Activated gamma-delta T cell treated with Interleukin-2 at 50 U/mL for 16 hours (primary cell): ENCODE results near the gene CPSF3.

Experiments used
- DNase-seq: peaks from one replicate; pipeline ENCODE4 v3.0.0-alpha.2; 2020

Gene CPSF3

DNA sequence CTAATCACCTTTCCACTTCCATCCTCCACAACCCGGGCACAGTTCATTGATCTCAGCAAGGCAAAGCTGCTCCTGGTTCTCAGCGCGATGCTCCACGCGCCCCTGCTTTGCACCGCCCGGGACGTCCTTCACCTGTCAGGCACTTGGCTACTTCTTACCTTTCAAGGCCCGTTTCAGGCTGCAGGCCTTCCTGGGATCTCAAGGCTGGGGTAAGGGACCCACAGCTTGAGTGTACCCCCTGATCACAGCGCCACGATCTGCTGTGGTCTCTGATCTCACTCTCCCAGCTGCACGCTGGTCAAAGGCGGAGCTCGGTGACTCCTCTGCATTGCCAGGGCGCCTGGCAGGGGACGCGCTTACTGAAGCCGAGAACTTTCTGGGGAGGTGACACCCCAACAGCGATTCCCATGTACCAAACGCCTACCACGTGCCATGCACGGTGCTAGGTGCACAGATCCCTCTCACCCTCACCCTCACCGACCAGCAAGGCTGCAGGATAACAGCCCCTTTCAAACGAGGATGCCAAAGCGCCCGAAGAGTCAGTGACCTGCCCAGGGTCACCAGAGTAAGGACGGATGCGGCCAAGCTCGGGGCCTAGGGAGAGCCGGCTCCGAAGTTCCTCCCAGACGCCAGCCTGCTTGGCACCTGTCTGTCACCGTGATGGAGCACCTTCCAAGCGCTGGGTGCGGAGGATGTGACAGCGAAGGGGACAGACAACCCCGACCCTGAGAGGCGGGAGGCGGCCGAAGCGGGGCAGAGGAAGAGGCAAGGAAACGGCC is 944 bp upstream of the CPSF3 start:
- DNase-seq, result peak; percentile 38

- peak; percentile 15 for DNase-seq
Measured at GRCh38 chr2:9423922-9424272, 443 bp downstream of the CPSF3 start.

- no peak for DNase-seq
Measured at GRCh38 chr2:9424447-9425164, 1.2 kb downstream of the CPSF3 start.

DNA sequence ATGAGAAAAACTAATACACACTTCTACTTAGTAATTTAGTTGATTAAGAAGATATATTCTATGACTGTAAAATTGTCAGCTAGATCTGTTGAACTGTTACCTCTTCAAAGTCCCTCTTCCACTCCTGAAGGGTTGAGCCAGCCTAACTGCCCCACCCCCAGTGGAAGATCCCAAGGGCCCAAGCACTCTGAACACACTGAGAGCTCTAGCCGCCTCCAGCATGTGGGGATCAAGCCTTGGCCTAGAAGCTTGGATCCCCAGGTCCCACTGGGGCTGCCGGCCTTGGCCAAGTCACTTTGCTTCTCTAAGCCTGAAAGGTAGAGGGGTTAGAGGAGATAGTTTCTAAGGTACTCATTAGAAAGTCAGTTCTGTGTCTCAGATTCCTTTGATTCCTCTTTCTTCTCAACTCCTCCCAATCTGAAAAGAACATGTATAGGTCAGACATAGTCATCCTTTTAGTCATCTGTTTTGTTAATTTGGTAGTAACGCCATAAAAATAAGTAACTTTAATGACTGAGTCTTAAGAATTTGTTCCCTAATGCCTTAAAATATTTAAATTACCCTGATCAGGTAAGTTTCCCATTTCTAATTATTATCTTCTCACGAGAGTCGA is 5.6 kb downstream of the CPSF3 start:
- no peak for DNase-seq

DNA sequence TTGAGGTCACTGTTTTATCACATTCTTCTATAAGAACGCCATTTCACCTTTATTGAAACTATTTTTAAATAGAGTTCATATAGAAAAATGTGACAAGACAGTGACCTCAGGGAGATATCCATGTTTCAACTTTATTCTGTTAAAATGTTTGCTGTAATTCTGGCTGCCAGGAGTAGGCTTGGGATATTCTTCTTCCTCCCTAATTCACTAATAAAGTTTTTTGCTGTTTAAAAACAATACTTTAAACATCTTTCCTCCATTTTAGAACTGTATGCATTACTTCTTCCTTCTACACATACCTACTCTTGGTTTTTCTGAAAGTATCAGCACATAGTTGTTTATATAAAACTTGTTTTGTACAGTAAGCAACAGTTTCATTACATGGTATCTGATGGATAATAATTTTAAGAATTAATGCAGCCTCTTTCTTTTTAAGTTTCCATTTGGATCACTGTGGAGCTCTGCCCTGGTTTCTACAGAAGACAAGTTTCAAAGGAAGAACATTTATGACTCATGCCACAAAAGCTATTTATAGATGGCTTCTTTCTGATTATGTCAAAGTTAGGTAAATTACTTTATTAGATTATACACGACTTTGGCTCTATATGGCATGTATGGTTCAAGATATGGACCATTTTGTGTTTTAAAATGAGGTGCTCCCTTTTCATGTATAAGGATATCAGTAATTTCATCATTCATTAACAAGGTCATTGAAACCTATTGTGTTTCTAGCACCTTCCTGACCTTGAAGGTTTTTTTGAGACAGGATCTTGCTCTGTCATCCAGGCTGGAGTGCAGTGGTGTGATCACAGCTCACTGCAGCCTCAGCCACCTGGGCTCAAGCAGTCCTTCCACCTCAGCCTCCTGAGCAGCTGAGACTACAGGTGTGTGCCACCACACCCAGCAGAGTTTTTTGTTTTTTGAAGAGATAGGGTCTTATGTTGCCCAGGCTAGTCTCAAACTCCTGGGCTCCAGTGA is 7.2 kb downstream of the CPSF3 start:
- no peak for DNase-seq

GRCh38 chr2:9434489-9434888 is 11.0 kb downstream of the CPSF3 start:
- DNase-seq, result no peak

DNA sequence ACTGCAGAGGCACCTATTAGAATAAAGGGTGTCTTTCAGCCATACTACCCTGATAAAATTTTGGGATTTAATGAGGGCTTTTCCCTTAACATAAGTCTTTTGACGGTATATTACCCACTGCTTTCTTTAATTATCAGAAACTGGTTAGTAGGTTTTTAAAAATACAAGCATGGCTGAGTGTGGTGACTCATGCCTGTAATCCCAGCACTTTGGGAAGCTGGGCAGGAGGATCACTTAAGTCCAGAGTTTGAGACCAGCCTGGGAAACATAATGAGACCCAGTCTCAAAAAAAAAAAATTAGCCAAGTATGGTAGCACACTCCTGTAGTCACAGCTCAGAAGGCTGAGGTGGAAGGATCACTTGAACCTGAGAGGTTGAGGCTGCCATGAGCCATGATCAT is 16.1 kb downstream of the CPSF3 start:
- DNase-seq, result no peak

DNA sequence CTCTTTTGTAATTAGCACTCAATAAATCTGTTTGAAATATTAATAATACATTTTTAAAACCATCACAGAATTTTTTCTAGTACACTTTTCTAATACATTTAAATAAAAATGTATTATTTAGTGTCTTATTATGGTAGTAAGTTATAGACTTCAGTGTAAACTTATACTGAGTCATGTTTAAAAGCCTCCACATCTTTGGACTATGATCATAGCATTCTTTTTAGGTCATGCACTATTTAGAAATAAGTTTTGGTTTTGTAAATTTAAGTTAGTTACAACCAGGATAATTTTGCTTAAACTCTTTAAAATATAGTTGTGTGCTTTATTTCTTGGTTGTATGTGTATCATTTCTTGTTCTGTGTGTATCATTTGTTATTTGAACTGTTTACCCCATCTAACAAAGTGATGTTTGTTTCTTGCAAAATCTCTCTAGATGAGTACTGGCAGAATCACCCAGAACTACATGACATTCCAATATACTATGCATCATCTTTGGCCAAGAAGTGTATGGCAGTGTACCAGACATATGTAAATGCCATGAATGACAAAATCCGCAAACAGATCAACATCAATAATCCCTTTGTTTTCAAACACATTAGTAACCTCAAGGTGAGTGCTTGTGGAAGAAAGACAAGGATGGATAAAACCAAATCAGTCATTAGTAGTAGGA is 16.7 kb downstream of the CPSF3 start:
- no peak for DNase-seq

DNA sequence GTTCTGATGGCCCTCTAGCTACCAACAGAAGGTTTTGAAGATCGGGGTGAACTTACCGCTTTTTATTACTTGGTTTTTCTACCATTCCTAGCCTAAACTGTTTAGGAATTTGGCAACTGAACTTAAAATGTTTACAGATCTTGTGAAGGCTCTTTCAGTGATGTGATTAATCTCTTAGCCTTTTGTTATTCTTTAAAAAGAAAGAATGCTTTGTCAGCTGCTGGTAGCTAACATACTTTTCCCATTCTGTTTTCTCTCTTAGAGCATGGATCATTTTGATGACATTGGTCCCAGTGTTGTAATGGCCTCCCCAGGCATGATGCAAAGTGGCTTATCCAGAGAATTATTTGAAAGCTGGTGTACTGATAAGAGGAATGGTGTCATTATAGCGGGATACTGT is 18.1 kb downstream of the CPSF3 start:
- no peak for DNase-seq

- no peak for DNase-seq
Measured at GRCh38 chr2:9443526-9443925, 20.1 kb downstream of the CPSF3 start.

DNA sequence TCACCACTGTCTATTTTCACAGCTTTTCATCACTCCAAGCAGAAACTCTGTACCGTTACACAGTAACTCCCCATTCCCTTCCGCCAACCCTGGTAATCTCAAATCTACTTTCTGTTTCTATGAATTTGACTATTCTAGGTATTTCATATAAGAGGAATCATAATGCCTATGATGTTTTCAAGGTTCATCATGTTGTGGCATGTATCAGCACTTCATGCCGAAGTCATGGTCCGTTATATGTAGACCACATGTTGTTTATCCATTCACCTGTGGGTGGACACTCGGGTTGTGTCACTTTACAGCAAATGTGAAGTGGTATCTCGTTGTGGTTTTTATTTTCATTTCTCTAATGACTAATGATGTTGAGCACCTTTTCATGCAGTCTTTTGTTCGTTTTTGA is 21.6 kb downstream of the CPSF3 start:
- no peak for DNase-seq

- DNase-seq, result no peak
Measured at GRCh38 chr2:9451231-9451630, 27.8 kb downstream of the CPSF3 start.

GRCh38 chr2:9460441-9461017 is 37.1 kb downstream of the CPSF3 start:
- no peak for DNase-seq

DNA sequence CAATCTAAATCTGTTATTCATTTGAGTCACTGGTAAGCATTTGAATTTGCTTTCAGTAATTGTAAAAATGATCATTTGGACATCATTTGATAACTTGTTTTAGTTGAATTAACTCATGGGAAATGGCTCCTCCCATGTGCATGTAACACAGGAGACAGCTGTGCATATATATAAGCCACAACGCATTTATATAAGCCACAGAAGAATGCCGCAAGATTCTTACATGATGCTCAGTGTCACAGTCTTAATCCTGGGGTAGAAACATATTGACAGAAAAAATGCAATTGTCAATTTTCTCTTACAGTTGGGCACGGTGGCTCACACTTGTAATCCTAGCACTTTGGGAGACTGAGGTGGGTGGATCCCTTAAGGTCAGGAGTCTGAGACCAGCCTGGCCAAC is 37.6 kb downstream of the CPSF3 start:
- no peak for DNase-seq

DNA sequence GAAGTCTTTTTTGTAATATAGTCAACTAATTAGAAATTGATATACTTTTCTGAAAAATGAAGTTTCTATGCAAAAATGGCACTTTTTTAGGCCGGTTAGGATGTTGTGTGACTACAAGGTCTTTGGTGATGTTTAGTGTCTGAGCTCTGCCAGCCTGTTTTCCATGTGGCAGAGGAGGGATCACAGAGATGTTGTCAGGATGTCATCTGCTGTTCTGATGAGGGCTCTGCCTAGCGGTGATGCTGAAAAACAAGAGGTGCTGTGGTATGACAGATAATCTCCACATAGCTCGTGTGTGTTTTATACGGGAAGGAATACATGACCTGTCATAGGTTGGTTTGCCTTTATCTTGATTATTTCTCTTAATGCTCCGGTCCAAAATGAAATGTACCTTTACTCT is 38.9 kb downstream of the CPSF3 start:
- no peak for DNase-seq

- no peak for DNase-seq
Measured at GRCh38 chr2:9462886-9463697, 39.6 kb downstream of the CPSF3 start.

DNA sequence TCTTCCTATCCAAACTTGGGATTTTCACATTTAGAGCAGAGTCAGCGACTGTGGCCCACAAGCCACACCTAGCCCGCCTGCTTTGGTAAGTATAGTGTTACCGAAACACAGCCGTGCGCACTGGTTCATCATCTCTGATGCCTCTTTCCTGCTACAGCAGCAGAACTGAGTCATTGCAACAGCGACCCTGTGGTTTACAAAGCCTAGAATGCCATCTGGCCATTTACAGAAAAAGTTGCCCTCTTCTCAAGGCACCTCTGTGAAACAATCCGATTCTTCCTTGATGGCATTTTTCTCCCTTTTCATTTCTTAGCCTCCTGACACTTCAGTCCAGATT is 40.2 kb downstream of the CPSF3 start:
- DNase-seq, result no peak

GRCh38 chr2:9465170-9465569 is 41.7 kb downstream of the CPSF3 start:
- no peak for DNase-seq

DNA sequence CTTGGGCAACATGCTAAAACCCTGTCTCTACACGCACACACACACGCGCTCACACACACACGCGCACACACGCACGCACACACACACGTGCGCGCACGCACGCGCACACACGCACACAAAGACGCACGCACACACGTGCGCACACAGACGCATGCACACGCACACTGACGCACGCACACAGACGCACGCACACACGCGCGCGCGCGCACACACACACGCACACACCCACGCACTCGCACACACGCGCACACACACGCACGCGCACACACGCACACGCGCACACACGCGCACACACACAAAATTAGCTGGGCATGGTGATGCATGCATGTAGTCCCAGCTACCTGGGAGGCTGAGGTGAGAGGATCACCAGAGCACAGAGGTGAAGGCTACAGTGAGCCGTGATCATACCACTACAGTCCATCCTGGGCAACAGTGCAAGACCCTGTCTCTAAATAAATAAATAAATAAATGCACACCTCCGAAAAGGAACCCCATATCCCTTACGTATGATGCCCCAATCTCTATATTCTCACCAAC is 42.8 kb downstream of the CPSF3 start:
- DNase-seq, result no peak

DNA sequence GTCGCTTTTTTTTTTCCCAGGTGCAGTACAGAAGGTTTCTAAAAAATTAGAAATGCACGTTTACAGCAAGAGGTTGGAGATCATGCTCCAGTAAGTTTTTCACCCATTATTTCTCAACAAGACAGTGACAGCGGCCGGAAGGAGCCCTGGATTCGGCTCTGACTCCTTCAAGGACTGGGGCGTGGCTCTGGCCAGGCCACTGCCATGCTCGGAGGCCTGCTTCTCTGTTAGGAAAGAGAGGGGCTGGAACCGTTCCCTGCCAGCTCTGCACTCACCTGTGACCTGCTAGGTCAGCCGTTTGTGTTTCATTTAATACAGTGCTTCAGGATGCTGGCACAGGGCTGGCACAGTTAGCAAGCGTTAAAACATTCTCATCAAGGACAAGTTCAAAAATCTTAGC is 44.2 kb downstream of the CPSF3 start:
- no peak for DNase-seq

GRCh38 chr2:9471206-9471605 is 47.8 kb downstream of the CPSF3 start:
- no peak for DNase-seq
